Measurements from ENCODE around the gene F10. TPM values are rescaled to one million over a fixed set of nuclear protein-coding genes. Genes with fewer than 3 reads are reported as not detected.

F10 gene
- total and polyA plus RNA-seq, 2 donors (not counting 3 experiments of a cell fraction or from before 2014, with no cell fraction given), result 0.25 TPM; not detected in 1

DNA sequence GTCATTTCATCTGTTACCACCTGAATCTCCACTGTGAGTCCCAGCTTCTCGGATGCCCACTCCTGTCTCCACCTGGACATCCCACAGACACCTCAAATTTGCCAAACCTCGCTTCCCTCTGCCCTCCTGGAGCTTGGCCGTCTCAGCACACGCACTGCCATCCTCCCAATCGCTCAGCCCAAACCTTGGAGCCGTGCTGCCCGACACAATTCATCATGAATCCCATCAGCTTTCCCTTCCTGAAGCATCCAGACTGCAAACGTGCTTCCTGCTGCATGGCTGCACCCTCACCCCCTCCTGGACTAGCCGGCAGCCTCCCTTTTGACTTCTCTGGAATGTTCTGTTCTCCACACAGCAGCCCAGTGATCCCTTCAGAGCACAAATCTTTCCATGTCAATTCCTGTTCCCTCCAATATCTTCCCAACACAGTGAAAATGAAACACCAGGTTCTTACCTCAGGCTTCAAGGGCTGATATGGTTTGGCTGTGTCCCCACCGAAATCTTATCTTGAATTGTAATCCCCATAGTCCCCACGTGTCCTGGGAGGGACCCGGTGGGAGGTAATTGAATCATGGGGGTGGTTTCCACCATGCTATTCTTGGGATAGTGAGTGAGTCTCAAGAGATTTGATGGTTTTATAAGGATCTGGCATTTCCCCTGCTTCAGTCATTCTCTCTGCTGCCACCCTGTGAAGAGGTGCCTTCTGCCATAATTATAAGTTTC lies 34.8 kb downstream of the F10 start:
- no peak overlapping the region for H3K27ac ChIP-seq (ENCODE audit: insufficient read depth, low read depth, low read length)
- no peaks in the 10 kb centered on the region for H3K9me1 ChIP-seq (replicated peaks; ENCODE audit: control insufficient read depth, extremely low read depth, insufficient read depth, low read length)
- no peaks in the 10 kb centered on the region for H4K20me1 ChIP-seq (replicated peaks; ENCODE audit: control insufficient read depth, extremely low read depth, insufficient read depth, low read length)
- no peak for FAIRE-seq
- TF ChIP-seq JUN (IDR thresholded peaks at IDR 0.05; ENCODE audit: borderline replicate concordance, insufficient read depth, insufficient read length, low read depth), result no peak
- peaks cover 2 to 5% of the 10 kb centered on the region in 2 experiments for H3K27me3 ChIP-seq (ENCODE audit: control insufficient read depth in 2 of 2, insufficient read depth in 2 of 2, low read length in 2 of 2)
- ChIA-PET CTCF (interaction anchor here (0.7 kb wide), 2 partner anchors 30 to 52 kb away, joined by 3 read pairs; partner anchors contain the start of gene CUL4A), POLR2A (no interaction called here)
- dilution Hi-C loops (cut with MboI; ENCODE audit: extremely low pct_ligation_motif_present, low sequenced_read_pairs), result no loop called here
- H3K9ac ChIP-seq (replicated peaks; ENCODE audit: extremely low read depth, insufficient read depth, low read length), result no peak overlapping the region
- H3K79me2 ChIP-seq (ENCODE audit: control insufficient read depth, insufficient read depth, low read length), result no peaks in the 10 kb centered on the region
- no peak overlapping the region for H3K4me2 ChIP-seq (ENCODE audit: insufficient read depth, low read length)
- intact Hi-C loops (cut with micrococcal nuclease), result no loop called here
- DNase-seq (ENCODE audit: low read depth, low spot score), result no peak
- no TSS peak for BruUV-seq (replicated peaks)
- H3K36me3 ChIP-seq (ENCODE audit: control insufficient read depth in 2 of 2, extremely low read depth in 1 of 2, insufficient read depth in 2 of 2, low read length in 2 of 2), result no peaks in the 10 kb centered on the region
- no peak overlapping the region for H3K4me3 ChIP-seq (replicated peaks in 1 of 3; ENCODE audit: insufficient read depth in 1 of 3, low read depth in 1 of 3, low read length in 3 of 3)
- no peak overlapping the region for H2AFZ ChIP-seq (ENCODE audit: low read depth, low read length)
- H3K9me3 ChIP-seq (replicated peaks; ENCODE audit: control insufficient read depth, insufficient read depth, low read length), result no peaks in the 10 kb centered on the region
- H3K4me1 ChIP-seq (ENCODE audit: control insufficient read depth, extremely low read depth, insufficient read depth, low read length), result peaks cover 6% of the 10 kb centered on the region

DNA sequence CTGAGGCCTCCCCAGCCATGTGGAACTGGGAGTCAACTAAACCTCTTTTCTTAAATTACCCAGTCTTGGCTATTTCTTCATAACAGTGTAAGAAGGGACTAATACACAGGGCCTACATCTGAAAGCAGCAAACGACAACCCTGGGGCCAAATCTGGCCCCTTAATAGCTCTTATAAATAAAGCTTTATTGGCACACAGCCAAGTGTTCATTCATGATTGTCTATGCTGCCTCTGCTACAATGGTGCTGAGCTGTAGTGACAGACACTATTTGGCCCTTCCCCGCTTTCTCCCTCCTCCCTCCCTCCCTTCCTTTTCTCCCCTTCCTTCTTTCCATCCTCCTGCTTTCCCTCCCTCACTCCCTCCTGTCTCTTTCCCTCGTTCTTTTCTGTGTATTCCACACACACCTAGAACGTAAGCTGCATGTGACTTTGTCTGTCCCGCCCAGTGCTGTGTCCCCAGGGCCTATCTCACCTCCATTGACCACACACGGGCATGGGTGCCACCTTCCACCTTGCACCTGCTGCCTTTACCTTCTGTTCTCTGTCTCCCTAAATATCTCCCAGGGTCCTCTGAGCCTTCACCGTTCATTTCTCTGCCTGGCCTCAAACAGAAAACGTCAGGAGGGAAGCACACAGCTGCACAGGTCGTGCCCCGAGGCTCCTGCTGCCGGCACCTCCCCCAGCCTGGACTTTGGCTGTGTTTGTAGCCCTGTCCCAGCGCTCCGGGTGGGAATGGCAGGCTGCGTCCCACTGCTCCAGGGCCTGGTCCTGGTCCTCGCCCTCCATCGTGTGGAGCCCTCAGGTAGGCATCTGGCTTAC lies 35.5 kb downstream of the F10 start, which contains the start of gene PROZ:
Gene PROZ, plus strand, starts transcription at position 720 of the 819 bp plus-strand sequence. Its CDS starts 13 bp downstream, at position 733.
- no peaks in the 10 kb centered on the region for H3K9me1 ChIP-seq (replicated peaks; ENCODE audit: control insufficient read depth, extremely low read depth, insufficient read depth, low read length)
- H3K9ac ChIP-seq (replicated peaks; ENCODE audit: extremely low read depth, insufficient read depth, low read length), result no peak within 1 kb of the TSS
- intact Hi-C loops (cut with micrococcal nuclease) (no loop called here), dilution Hi-C loops (cut with MboI; ENCODE audit: extremely low pct_ligation_motif_present, low sequenced_read_pairs) (no loop called here)
- no peak within 1 kb of the TSS for H3K27ac ChIP-seq (ENCODE audit: insufficient read depth, low read depth, low read length)
- DNase-seq (ENCODE audit: low read depth, low spot score), result no peak
- ChIA-PET CTCF (no interaction called here), POLR2A (no interaction called here)
- H3K79me2 ChIP-seq (ENCODE audit: control insufficient read depth, insufficient read depth, low read length), result no peaks in the 10 kb centered on the region
- H3K9me3 ChIP-seq (replicated peaks; ENCODE audit: control insufficient read depth, insufficient read depth, low read length), result no peaks in the 10 kb centered on the region
- BruUV-seq (replicated peaks), result no TSS peak
- no peak for TF ChIP-seq JUN (IDR thresholded peaks at IDR 0.05; ENCODE audit: borderline replicate concordance, insufficient read depth, insufficient read length, low read depth)
- TF ChIP-seq, protein P1, sequence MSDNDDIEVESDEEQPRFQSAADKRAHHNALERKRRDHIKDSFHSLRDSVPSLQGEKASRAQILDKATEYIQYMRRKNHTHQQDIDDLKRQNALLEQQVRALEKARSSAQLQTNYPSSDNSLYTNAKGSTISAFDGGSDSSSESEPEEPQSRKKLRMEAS (IDR thresholded peaks at IDR 0.05; ENCODE audit: insufficient read depth, insufficient read length), result no peak
- no peak for TF ChIP-seq FOS (IDR thresholded peaks at IDR 0.05; ENCODE audit: borderline replicate concordance, insufficient read depth, low read length)
- no peak for TF ChIP-seq MYC (IDR thresholded peaks at IDR 0.05; ENCODE audit: low read depth, low read length)
- TF ChIP-seq EZH2 (IDR thresholded peaks at IDR 0.05; ENCODE audit: borderline replicate concordance, low read depth, low read length, severe bottlenecking), result no peak
- no peak for TF ChIP-seq POLR2AphosphoS5 (IDR thresholded peaks at IDR 0.05; ENCODE audit: insufficient read depth, low read depth, low read length)
- TF ChIP-seq, protein P2, sequence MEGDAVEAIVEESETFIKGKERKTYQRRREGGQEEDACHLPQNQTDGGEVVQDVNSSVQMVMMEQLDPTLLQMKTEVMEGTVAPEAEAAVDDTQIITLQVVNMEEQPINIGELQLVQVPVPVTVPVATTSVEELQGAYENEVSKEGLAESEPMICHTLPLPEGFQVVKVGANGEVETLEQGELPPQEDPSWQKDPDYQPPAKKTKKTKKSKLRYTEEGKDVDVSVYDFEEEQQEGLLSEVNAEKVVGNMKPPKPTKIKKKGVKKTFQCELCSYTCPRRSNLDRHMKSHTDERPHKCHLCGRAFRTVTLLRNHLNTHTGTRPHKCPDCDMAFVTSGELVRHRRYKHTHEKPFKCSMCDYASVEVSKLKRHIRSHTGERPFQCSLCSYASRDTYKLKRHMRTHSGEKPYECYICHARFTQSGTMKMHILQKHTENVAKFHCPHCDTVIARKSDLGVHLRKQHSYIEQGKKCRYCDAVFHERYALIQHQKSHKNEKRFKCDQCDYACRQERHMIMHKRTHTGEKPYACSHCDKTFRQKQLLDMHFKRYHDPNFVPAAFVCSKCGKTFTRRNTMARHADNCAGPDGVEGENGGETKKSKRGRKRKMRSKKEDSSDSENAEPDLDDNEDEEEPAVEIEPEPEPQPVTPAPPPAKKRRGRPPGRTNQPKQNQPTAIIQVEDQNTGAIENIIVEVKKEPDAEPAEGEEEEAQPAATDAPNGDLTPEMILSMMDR (IDR thresholded peaks at IDR 0.05; ENCODE audit: extremely low read depth in 1 of 2, insufficient read depth in 1 of 2, low read depth in 1 of 2, low read length in 2 of 2), result no peak
- TF ChIP-seq GATA2 (IDR thresholded peaks at IDR 0.05; ENCODE audit: insufficient read depth, insufficient read length, low read depth, low read length), result no peak
- no peak for TF ChIP-seq POLR2A (IDR thresholded peaks at IDR 0.05; ENCODE audit: low read depth, low read length)
- H3K27me3 ChIP-seq (ENCODE audit: control insufficient read depth in 2 of 2, insufficient read depth in 2 of 2, low read length in 2 of 2), result peaks cover 0 to 2% of the 10 kb centered on the region in 2 experiments
- H4K20me1 ChIP-seq (replicated peaks; ENCODE audit: control insufficient read depth, extremely low read depth, insufficient read depth, low read length), result no peaks in the 10 kb centered on the region
- no peak within 1 kb of the TSS for H3K4me3 ChIP-seq (replicated peaks in 1 of 3; ENCODE audit: insufficient read depth in 1 of 3, low read depth in 1 of 3, low read length in 3 of 3)
- FAIRE-seq, result no peak
- no peak within 1 kb of the TSS for H2AFZ ChIP-seq (ENCODE audit: low read depth, low read length)
- no peaks in the 10 kb centered on the region for H3K36me3 ChIP-seq (ENCODE audit: control insufficient read depth in 2 of 2, extremely low read depth in 1 of 2, insufficient read depth in 2 of 2, low read length in 2 of 2)
- H3K4me1 ChIP-seq (ENCODE audit: control insufficient read depth, extremely low read depth, insufficient read depth, low read length), result peaks cover 6% of the 10 kb centered on the region
- no peak within 1 kb of the TSS for H3K4me2 ChIP-seq (ENCODE audit: insufficient read depth, low read length)

Data from endothelial cell of umbilical vein (primary cell).